K562 (cell line): Measurements from ENCODE around the gene CD93. TPM values are rescaled to one million over a fixed set of nuclear protein-coding genes. Genes with fewer than 3 reads are reported as not detected.

Experiments
- ATAC-seq: fragments of 200-7000 bp; cut with Tn5 transposase; 3 replicates; pipeline ENCODE4 v1.9.1; 2020; ENCODE audit warnings: moderate library complexity
- BruUV-seq: library from RNA; stranded (reverse); fragments of 400-500 nt; replicated peaks from 2 replicates; lab custom pipeline; 2021; lab: Mats Ljungman, UMichigan
- CTCF ChIA-PET: fragments of 300-600 bp; formaldehyde crosslinking; extraction: SDS; loops from one replicate; lab custom pipeline; 2021; ENCODE audit warnings: low intra/inter-chr PET ratio; lab: Yijun Ruan, JAX
- POLR2A ChIA-PET: fragments of 300-600, 350-650 bp; sonication (Branson Sonifier 250); formaldehyde crosslinking; extraction: SDS; loops from one replicate; lab custom pipeline; 2021; ENCODE audit warnings: antibody characterized with exemption, inconsistent platforms; lab: Yijun Ruan, JAX
- DNase-seq, 4 experiments: peaks; one replicate each; pipeline versions ENCODE4 v3.0.0 to v3.0.0-alpha.2; 2011 to 2018; ENCODE audit warnings: low spot score in 3 of 4, mixed read lengths in 3 of 4; ENCODE audit errors: extremely low read depth in 1 of 4
- FAIRE-seq: peaks from 2 replicates; lab custom pipeline; 2011; peaks lifted over from hg19 to GRCh38; lab: Jason Lieb, UNC
- H2AFZ ChIP-seq: 2 replicates; pipeline ENCODE4 v1.6.0; 2011; ENCODE audit warnings: low read depth, low read length, control low read depth, inconsistent platforms
- H3K27ac ChIP-seq: fragments of 200-600 bp; 3 replicates; pipeline ENCODE4 v1.8.0; 2011; ENCODE audit warnings: low read depth, mild to moderate bottlenecking, control low read depth, inconsistent platforms, low read length, moderate library complexity, mixed read lengths; ENCODE audit errors: extremely low read depth
- H3K27me3 ChIP-seq, 2 experiments: fragments of 300-600 bp in 1 of 2; 2 replicates in 1 of 2; 3 replicates in 1 of 2; pipeline versions ENCODE4 v1.6.0 to v1.8.0; 2011; ENCODE audit warnings: inconsistent platforms in 2 of 2, low read length in 2 of 2, mild to moderate bottlenecking in 1 of 2, mixed read lengths in 1 of 2, moderate library complexity in 1 of 2; ENCODE audit not compliant: control insufficient read depth in 2 of 2, insufficient read depth in 2 of 2
- H3K36me3 ChIP-seq: fragments of 300-600 bp; 3 replicates; pipeline ENCODE4 v1.8.0; 2011; ENCODE audit warnings: mild to moderate bottlenecking, low read length, inconsistent platforms; ENCODE audit not compliant: control insufficient read depth, insufficient read depth
- H3K4me1 ChIP-seq, 2 experiments: fragments of 200-600 bp in 1 of 2; replicated peaks in 1 of 2; 2 replicates in 1 of 2; 3 replicates in 1 of 2; pipeline versions ENCODE4 v1.5.1 to v1.8.0; 2011; ENCODE audit warnings: inconsistent platforms in 2 of 2, low read length in 2 of 2, mild to moderate bottlenecking in 1 of 2, mixed read lengths in 1 of 2, moderate library complexity in 1 of 2; ENCODE audit not compliant: control insufficient read depth in 2 of 2, insufficient read depth in 2 of 2
- H3K4me2 ChIP-seq: 2 replicates; pipeline ENCODE4 v1.6.1; 2011; ENCODE audit warnings: low read length, control low read depth, inconsistent platforms, mixed read lengths; ENCODE audit not compliant: insufficient read depth
- H3K4me3 ChIP-seq: fragments of 200-600 bp; sonication (generic), shearing (Covaris generic); 2 replicates; pipeline ENCODE4 v1.5.1; 2016; ENCODE audit warnings: control low read depth, inconsistent platforms
- H3K79me2 ChIP-seq: fragments of 200-600 bp; 3 replicates; pipeline ENCODE4 v1.8.0; 2011; ENCODE audit warnings: low read length, inconsistent platforms; ENCODE audit not compliant: control insufficient read depth, insufficient read depth
- H3K9ac ChIP-seq, 2 experiments: 2 replicates each; pipeline versions ENCODE4 v1.6.0 to v1.6.1; 2011; ENCODE audit warnings: low read depth in 2 of 2, low read length in 2 of 2, control low read depth in 1 of 2, inconsistent platforms in 1 of 2, mild to moderate bottlenecking in 1 of 2, mixed read lengths in 1 of 2; ENCODE audit not compliant: insufficient read depth in 1 of 2
- H3K9me1 ChIP-seq: one replicate; pipeline ENCODE4 v1.6.0; 2011; ENCODE audit warnings: inconsistent platforms, mild to moderate bottlenecking, low read length, moderate library complexity; ENCODE audit not compliant: control insufficient read depth, insufficient read depth
- H3K9me3 ChIP-seq: replicated peaks from 2 replicates; pipeline ENCODE4 v1.5.1; 2011; ENCODE audit warnings: low read depth, low read length, inconsistent platforms; ENCODE audit not compliant: control insufficient read depth, insufficient read depth
- H4K20me1 ChIP-seq: replicated peaks from 2 replicates; pipeline ENCODE4 v1.6.1; 2011; ENCODE audit warnings: low read length, inconsistent platforms, mixed read lengths; ENCODE audit not compliant: control insufficient read depth, insufficient read depth
- ATF4 ChIP-seq: fragments of 450-650 bp; formaldehyde crosslinking; IDR thresholded peaks from 2 replicates; pipeline ENCODE4 v1.4.0; 2022; ENCODE audit warnings: mild to moderate bottlenecking, moderate library complexity
- CCNT2 ChIP-seq: IDR thresholded peaks from 2 replicates; pipeline ENCODE4 v1.6.1; 2011; ENCODE audit warnings: borderline replicate concordance, low read depth, mild to moderate bottlenecking, moderate library complexity, mixed read lengths, low read length; ENCODE audit not compliant: insufficient read length; ENCODE audit errors: extremely low read depth
- FOXJ3 ChIP-seq: sonication (generic); formaldehyde crosslinking; IDR thresholded peaks from 2 replicates; pipeline ENCODE4 v1.4.0; 2020; ENCODE audit warnings: mild to moderate bottlenecking, missing genetic modification reagents
- JUNB ChIP-seq: fragments of 450-650 bp; formaldehyde crosslinking; conservative IDR thresholded peaks from 2 replicates; pipeline ENCODE4 v1.4.0; 2020; ENCODE audit warnings: mild to moderate bottlenecking
- KLF16 ChIP-seq: IDR thresholded peaks from 2 replicates; pipeline ENCODE4 v1.6.1; 2016; ENCODE audit warnings: antibody characterized with exemption
- SMAD4 ChIP-seq: fragments of 250-450 bp; sonication (Bioruptor Pico); conservative IDR thresholded peaks from 2 replicates; pipeline ENCODE4 v1.8.0; 2021; ENCODE audit warnings: inconsistent platforms, mild to moderate bottlenecking, moderate library complexity
- SNRNP70 ChIP-seq: fragments of 200-400 bp; formaldehyde crosslinking; optimal IDR thresholded peaks from 2 replicates; pipeline ENCODE3; 2017; ENCODE audit warnings: low read depth, low read length
- ZKSCAN1 ChIP-seq: fragments of 150-350 bp; IDR thresholded peaks from 2 replicates; pipeline ENCODE4 v1.6.1; 2016; ENCODE audit warnings: low read depth, low read length
- ZNF57 ChIP-seq: fragments of 450-650 bp; formaldehyde crosslinking; IDR thresholded peaks from 2 replicates; pipeline ENCODE4 v1.4.0; 2020; ENCODE audit warnings: mild to moderate bottlenecking, moderate library complexity
- ZNF644 ChIP-seq: fragments of 200-800 bp; sonication (Bioruptor generic); IDR thresholded peaks from 2 replicates; pipeline ENCODE4 v1.6.1; 2016; ENCODE audit warnings: low read depth, missing genetic modification characterization, missing compliant biosample characterization
- WGBS: fragments of 100-300 bp; shearing (Covaris generic); methylation state at CpG from one replicate; pipeline ENCODE4 v1.1.6; 2016; ENCODE audit warnings: low coverage, mixed read lengths; ENCODE audit not compliant: insufficient coverage; ENCODE audit errors: missing lambda C conversion rate; 5-methylcytosine and 5-hydroxymethylcytosine counted together
- in situ Hi-C: fragments of 300-500 bp; cut with MboI; formaldehyde crosslinking; loops from 4 replicates; pipeline ENCODE4 v1.15.0; 2018; ENCODE audit warnings: inconsistent platforms, mixed read lengths
- intact Hi-C: fragments of 100-400 bp; cut with micrococcal nuclease; formaldehyde crosslinking; loops from 2 replicates; pipeline ENCODE4 v1.14.2; 2022
- polyA plus RNA-seq, 8 experiments: library from polyadenylated mRNA; depleted of rRNA in 4 of 8; stranded (reverse) in 5 of 8; unstranded in 3 of 8; fragments of >200 nt; fragmentation: Nextera tagmentation in 2 of 8; fragmentation: Illumina TruSeq in 1 of 8; extraction: Ambion mirVana in 2 of 8; extraction: Trizol in 1 of 8; gene quantifications; 2 replicates each; pipeline versions ENCODE4 v1.2.1 to v1.2.3, GENCODE V29; 2011 to 2014; ENCODE audit warnings: inconsistent platforms in 1 of 8, missing spikeins in 1 of 8
- total RNA-seq, 7 experiments: library from RNA; depleted of rRNA in 6 of 7; stranded (reverse); fragments of >200 nt in 6 of 7; fragmentation: Illumina TruSeq in 2 of 7; extraction: Trizol in 2 of 7; gene quantifications; 2 replicates each; pipeline versions ENCODE4 v1.2.1 to v1.2.3, GENCODE V29; 2011 to 2021; ENCODE audit warnings: low replicate concordance in 1 of 7

Gene CD93
- total and polyA plus RNA-seq, 9 of the 15 experiments (the other 6 are each of a cell fraction or from before 2014, with no cell fraction given): 0.03 to 0.20 (median 0.05) TPM

- H3K27me3 ChIP-seq: no peaks in the 10 kb centered on the region
- no peaks in the 10 kb centered on the region for H3K9me1 ChIP-seq
- peaks cover 30 to 50% of the 10 kb centered on the region in 2 experiments for H3K4me1 ChIP-seq
- no peaks in the 10 kb centered on the region for H4K20me1 ChIP-seq
- H3K79me2 ChIP-seq: no peaks in the 10 kb centered on the region
- no peak overlapping the region for H3K4me3 ChIP-seq
- ChIA-PET POLR2A (no interaction called here), CTCF (no interaction called here)
- WGBS: 78% methylated on average over 12 of the region's 15 CpGs
- no peak overlapping the region for H2AFZ ChIP-seq
- no peaks in the 10 kb centered on the region for H3K9me3 ChIP-seq
- ATAC-seq (no peak), DNase-seq (no peak), FAIRE-seq (no peak)
- H3K4me2 ChIP-seq: no peak overlapping the region
- H3K9ac ChIP-seq: peak overlapping the region in 1 of 2 experiments; percentile 71; a peak in 1 of 4 replicates
- H3K27ac ChIP-seq: no peak overlapping the region
- no peaks in the 10 kb centered on the region for H3K36me3 ChIP-seq
- TF ChIP-seq SNRNP70 (no peak), ATF4 (no peak), FOXJ3 (no peak), ZKSCAN1 (no peak), SMAD4 (no peak), JUNB (CRISPR knock-in tag) (no peak), ZNF644 (tag) (no peak), KLF16 (no peak), ZNF57 (CRISPR knock-in tag) (no peak), CCNT2 (no peak)
- BruUV-seq: no TSS peak
- intact Hi-C loops (no loop called here), in situ Hi-C loops (no loop called here)
These were observed 33.5 kb upstream of the CD93 start for GRCh38 chr20:23119456-23120216.
